DMS153 treated with DMSO at 0.1 percent for 48 hours (cell line): ENCODE measurements around the gene FASTKD1.
A peak's percentile ranks its signal among the peaks of the same experiment; 100 is the strongest.

Experiments used
- DNase-seq: peaks from one replicate; lab custom pipeline; 2025; ENCODE audit not compliant: unreplicated experiment; lab: John Stamatoyannopoulos, UW

The FASTKD1 gene

DNA sequence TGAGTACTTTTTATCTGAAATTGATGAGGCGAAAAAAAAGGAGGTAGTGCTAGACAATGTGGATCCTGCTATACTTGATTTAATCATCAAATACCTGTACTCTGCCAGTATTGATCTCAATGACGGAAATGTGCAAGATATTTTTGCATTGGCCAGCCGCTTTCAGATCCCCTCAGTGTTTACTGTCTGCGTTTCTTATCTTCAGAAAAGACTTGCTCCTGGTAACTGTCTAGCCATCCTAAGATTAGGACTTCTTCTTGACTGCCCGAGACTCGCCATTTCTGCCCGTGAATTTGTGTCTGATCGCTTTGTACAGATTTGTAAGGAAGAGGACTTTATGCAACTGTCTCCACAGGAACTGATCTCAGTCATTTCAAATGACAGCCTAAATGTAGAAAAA, 63.7 kb downstream of the FASTKD1 start:
- DNase-seq: no peak

DNA sequence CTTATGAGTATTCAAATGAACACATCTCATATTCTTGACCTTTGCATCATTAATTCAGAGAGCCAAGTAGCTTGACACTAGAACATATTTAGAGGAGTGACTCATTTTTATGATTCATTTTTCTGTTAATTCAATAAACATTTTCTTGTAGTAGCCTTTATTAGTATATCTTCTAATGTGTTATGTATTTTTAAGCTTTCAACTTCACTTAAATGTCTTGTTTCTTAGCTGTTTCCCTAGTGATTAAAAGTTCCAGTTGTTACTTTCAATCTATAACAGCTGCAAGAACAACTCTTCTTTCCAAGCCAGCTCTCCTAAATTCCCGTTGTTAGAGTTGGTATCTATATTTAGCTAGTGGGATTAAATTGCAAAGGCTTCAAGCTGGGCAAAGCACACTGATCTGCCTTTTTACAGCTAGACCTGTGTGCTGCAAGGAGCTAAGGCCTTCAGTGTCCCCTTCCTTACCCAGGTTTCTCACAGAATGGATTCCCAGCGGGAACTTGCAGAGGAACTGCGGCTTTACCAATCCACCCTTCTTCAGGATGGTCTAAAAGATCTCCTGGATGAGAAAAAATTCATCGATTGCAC, 64.3 kb downstream of the FASTKD1 start, which contains the start of gene KLHL41:
Gene KLHL41, plus strand, starts transcription at position 405 of the 588 bp plus-strand sequence. Its CDS starts 77 bp downstream, at position 482.
- no peak for DNase-seq

GRCh38 chr2:169507698-169508097, 66.0 kb downstream of the FASTKD1 start:
- DNase-seq: peak; percentile 76

GRCh38 chr2:169504651-169505050, 69.0 kb downstream of the FASTKD1 start:
- DNase-seq: no peak

GRCh38 chr2:169495310-169495928, 78.2 kb downstream of the FASTKD1 start:
- DNase-seq: no peak

GRCh38 chr2:169493360-169493759, 80.3 kb downstream of the FASTKD1 start:
- no peak for DNase-seq

DNA sequence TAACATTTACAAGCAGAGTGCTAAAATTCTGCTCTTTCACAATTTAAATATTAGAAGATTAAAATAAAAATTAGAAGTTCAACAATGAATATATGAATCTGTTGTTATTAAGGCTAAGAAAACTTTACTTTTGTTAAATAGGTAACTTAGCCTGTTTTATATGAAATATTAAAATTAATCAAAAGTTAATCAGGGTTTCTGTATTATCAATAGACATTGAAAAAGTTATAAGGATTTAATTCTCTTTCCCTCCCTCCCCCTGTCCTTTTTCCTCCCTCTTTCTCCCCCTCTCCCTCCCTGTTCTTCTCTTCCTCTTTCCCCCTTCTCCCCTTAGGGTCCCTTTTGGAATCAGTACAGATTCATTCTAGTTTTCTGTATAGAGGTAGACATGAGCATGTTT, 82.3 kb downstream of the FASTKD1 start:
- no peak for DNase-seq

- no peak for DNase-seq
Measured at GRCh38 chr2:169490834-169491233, 82.8 kb downstream of the FASTKD1 start.

DNA sequence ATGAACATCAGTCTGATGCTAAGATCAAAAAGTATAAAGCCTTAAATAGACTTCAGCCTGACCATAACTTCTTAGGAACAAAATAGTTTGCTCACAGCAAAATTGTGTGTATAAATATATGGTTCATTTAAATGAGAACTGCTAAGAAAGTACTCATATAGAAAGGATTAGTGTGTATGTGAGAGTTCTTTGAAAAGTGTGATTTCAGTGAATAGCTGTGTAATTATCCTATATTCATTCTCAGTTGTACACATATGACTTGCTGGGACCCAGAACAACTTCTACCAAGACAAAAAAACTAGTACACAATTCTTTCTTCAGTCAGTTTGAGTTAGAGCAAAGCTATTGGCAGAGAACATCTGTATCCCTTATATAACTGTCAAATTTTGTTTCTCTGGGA, 87.2 kb downstream of the FASTKD1 start:
- DNase-seq: no peak

DNA sequence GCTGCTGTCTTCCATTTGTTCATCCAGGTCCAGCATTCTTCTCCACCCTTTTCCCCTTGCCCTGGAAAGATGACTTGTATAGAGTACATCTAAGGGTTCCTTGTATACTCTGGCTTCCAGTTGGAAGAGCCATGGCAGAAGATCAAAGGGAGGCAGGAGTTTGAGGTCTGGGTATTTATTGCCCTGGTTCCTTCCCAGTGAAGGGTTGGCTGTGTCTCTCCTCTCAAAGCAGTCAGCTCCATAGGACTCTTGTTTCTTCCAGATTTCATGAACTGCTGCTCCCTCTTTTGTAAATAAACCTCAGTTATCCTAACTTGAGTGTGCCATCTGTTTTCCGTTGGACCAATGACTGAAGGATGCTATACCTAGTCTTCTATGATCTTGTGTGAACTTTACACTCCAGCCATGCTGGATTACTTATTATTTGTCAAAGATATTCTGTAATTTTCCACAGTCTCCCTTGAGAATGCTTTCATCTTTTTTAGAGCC, 88.0 kb downstream of the FASTKD1 start:
- DNase-seq: no peak

DNA sequence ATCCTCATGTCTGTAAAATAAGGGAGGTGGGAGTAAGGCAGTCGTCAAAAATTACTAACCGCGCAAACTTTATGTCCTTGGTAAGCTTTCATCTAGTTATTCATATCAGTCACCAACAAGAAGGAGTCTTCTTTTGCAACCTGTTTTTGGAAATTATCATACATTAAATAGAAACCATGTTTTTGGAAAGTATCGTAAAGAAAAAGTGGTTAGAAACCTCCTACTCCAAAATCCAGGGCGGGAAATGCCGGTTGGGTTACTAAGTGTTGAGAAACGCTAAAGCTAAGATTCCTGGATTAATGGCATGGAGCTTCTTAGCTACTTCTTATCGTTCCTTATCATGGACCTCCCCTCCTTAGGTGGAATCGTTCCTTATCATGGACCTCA, 93.6 kb downstream of the FASTKD1 start:
- no peak for DNase-seq
